Retinal pigment epithelial cell (primary cell): Measurements from ENCODE around the gene TXNDC17.

Experiments used
- DNase-seq: peaks from one replicate; pipeline ENCODE4 v3.0.0-alpha.2; 2010; ENCODE audit warnings: low read depth
- H3K4me3 ChIP-seq: 2 replicates; pipeline ENCODE4 v1.5.1; 2011; ENCODE audit warnings: mild to moderate bottlenecking, low read length, control low read depth, moderate library complexity
- TF ChIP-seq, protein P1 (sequence below): conservative IDR thresholded peaks from 2 replicates; pipeline ENCODE4 v1.5.1; 2011; ENCODE audit warnings: low read depth, low read length, control low read depth, inconsistent platforms

Gene TXNDC17

DNA sequence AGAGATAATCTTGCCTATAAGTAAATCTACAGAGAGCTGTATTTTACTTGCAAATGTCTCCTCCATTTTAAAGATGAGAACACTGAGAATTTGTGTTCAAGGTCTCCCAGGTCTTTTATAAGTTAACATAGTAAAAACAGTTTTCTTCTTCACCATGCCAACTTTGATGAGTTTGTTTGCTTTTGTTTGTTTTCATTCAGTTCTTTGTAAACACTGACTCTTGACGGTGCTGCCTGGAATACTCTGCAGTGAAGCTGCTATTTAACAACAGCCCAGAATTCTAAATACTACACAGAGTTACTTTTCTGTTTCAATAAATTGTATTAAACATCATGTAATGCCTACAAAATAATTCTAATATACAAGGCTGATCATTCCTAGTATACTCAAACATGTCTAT, 43.1 kb upstream of the TXNDC17 start:
- H3K4me3 ChIP-seq = no peak overlapping the region
- TF ChIP-seq, protein P1, sequence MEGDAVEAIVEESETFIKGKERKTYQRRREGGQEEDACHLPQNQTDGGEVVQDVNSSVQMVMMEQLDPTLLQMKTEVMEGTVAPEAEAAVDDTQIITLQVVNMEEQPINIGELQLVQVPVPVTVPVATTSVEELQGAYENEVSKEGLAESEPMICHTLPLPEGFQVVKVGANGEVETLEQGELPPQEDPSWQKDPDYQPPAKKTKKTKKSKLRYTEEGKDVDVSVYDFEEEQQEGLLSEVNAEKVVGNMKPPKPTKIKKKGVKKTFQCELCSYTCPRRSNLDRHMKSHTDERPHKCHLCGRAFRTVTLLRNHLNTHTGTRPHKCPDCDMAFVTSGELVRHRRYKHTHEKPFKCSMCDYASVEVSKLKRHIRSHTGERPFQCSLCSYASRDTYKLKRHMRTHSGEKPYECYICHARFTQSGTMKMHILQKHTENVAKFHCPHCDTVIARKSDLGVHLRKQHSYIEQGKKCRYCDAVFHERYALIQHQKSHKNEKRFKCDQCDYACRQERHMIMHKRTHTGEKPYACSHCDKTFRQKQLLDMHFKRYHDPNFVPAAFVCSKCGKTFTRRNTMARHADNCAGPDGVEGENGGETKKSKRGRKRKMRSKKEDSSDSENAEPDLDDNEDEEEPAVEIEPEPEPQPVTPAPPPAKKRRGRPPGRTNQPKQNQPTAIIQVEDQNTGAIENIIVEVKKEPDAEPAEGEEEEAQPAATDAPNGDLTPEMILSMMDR = no peak
- DNase-seq = no peak

DNA sequence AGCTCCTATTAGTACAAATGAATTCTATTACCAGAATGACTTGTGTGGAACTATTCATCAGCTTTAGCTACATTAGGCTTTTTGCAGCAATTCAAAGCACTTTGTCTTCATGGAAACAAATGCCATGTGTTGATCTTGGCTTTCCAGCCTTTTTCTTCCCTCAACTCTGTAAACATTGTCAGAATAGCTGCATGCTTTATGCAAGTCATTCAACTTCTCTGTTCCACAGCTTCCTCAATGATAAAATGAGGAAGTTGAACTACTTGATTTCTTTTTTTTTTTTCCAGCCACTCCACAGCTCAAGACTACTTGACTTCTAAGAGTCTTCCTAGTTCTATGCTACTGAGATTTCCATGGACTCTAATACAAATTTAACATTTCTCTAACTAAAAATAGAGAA, 41.5 kb upstream of the TXNDC17 start:
- no peak for DNase-seq
- no peak overlapping the region for H3K4me3 ChIP-seq
- TF ChIP-seq, protein P1 = no peak

DNA sequence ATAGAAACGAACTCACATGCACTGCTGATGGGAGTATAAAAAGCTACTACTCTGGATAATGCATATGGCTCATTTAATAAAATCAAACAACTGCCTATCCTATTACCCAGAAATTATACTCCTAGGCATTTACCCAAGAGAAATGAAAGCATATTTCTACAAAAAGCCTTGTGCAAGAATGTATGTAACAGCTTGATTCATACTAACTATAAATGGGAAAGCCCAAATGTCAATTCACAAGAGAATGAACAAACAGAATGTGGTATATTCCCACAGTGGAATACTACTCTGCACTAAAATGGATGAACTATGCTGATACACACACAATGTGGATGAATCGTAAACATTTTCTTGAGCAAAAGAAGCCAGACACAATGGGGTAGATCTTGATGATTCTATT, 38.7 kb upstream of the TXNDC17 start:
- H3K4me3 ChIP-seq = no peak overlapping the region
- no peak for DNase-seq
- TF ChIP-seq, protein P1 = no peak

DNA sequence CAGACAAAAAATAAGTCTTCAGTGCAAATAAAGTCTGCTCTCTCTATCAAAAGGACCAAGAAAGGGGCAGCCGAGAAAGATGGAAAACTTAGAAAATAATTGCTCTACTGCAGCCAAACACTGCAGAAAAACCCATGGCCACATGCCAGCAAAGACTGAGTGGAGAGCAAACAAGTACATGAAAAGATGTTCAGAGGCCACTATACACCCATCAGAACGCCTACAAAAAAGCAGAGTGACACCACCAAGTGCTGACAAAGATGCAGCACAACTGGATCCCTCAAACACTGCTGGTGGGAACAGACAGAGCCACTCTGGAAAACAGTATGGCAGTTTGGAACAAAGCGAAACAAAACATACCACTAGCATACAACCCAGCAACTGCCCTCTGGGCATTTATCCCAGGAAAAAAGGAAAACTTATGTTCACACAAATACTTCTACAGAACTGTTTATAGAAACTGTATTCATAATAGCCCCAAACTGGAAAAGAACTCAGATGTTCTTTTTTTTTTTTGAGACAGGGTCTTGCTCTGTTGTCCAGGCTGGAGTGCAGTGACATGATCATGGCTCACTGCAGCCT, 37.0 kb upstream of the TXNDC17 start:
- TF ChIP-seq, protein P1 = no peak
- no peak overlapping the region for H3K4me3 ChIP-seq
- DNase-seq = no peak

DNA sequence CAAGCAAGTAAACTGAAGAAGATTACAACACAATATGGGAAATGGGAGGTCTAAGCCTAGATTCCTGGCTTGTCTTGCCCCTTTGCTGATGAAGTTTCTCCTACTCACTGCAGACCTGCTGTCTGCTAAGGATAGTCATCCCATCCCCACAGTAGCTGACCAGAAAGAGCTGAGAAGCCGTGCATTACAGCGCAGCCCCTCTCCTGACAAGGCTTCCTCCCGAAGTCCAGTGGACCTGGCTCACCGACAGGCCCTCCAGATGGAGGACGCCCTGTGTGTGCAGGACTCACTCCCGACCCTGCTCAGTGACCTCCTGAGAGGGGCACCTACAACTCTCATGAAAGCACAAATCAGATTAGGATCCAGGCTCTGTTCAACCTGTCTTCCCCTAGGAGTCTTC, 35.7 kb upstream of the TXNDC17 start:
- no peak overlapping the region for H3K4me3 ChIP-seq
- no peak for DNase-seq
- TF ChIP-seq, protein P1 = no peak

DNA sequence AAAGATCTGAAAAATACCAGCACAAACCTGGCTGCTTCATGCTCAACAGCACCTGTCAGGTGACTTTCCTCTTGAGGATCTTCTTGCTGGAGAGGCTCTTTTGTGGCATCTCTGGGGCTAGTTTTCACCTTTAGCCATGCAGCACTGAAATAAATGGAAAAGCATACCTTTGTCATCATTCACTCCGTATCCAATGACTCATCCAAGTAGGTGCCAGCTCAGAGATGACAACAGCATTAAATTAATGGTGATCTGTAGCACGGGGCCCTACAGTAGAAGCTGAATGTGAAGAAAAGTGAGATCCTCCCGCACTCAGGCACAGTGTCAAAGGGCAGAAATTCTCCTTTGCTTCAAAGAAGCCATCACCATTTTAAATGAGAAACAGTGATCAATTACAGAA, 32.5 kb upstream of the TXNDC17 start:
- TF ChIP-seq, protein P1 = no peak
- DNase-seq = no peak
- no peak overlapping the region for H3K4me3 ChIP-seq

DNA sequence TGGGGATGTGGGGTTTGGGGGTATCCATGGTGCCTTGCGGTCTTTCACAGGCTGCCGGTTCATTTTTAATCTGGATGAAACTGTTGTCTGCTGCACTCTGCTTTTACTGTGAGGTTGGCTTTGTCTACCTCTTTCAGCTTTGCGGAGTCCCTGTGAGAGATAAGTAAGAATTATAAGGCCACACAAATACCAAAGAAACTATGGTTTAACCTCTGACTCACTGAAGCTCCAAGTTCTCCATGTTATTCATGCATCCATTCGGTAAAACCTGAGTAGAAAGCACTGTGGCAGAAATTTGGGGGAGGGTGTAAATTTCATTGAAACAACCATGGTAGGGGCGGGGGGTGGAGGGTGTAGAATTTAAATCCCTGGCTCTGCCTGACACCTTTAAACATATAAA, 30.8 kb upstream of the TXNDC17 start:
- DNase-seq = no peak
- H3K4me3 ChIP-seq = no peak overlapping the region
- TF ChIP-seq, protein P1 = no peak
